ENCODE results near the gene GGA1.
A peak's percentile ranks its signal among the peaks of the same experiment; 100 is the strongest.

The GGA1 gene

GRCh38 chr22:37660709-37661045, 52.0 kb downstream of the GGA1 start:
- peaks cover 3% of the 10 kb centered on the region for H3K4me1 ChIP-seq (ENCODE audit: insufficient read depth, poor library complexity, severe bottlenecking)
- no peak for DNase-seq (ENCODE audit: low spot score)
- H3K36me3 ChIP-seq (ENCODE audit: low read depth) = no peaks in the 10 kb centered on the region; the same call in none of the 2 replicates
- H3K4me3 ChIP-seq (ENCODE audit: severe bottlenecking) = no peak overlapping the region
- TF ChIP-seq, protein P1, sequence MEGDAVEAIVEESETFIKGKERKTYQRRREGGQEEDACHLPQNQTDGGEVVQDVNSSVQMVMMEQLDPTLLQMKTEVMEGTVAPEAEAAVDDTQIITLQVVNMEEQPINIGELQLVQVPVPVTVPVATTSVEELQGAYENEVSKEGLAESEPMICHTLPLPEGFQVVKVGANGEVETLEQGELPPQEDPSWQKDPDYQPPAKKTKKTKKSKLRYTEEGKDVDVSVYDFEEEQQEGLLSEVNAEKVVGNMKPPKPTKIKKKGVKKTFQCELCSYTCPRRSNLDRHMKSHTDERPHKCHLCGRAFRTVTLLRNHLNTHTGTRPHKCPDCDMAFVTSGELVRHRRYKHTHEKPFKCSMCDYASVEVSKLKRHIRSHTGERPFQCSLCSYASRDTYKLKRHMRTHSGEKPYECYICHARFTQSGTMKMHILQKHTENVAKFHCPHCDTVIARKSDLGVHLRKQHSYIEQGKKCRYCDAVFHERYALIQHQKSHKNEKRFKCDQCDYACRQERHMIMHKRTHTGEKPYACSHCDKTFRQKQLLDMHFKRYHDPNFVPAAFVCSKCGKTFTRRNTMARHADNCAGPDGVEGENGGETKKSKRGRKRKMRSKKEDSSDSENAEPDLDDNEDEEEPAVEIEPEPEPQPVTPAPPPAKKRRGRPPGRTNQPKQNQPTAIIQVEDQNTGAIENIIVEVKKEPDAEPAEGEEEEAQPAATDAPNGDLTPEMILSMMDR (IDR thresholded peaks at IDR 0.05; ENCODE audit: poor library complexity, severe bottlenecking) = no peak
- ATAC-seq (ENCODE audit: low read depth) = no peak
- H3K27ac ChIP-seq (ENCODE audit: poor library complexity, severe bottlenecking) = no peak overlapping the region
- no peaks in the 10 kb centered on the region for H3K9me3 ChIP-seq (ENCODE audit: severe bottlenecking)
- no peaks in the 10 kb centered on the region for H3K27me3 ChIP-seq (ENCODE audit: insufficient read depth, poor library complexity, severe bottlenecking)

DNA sequence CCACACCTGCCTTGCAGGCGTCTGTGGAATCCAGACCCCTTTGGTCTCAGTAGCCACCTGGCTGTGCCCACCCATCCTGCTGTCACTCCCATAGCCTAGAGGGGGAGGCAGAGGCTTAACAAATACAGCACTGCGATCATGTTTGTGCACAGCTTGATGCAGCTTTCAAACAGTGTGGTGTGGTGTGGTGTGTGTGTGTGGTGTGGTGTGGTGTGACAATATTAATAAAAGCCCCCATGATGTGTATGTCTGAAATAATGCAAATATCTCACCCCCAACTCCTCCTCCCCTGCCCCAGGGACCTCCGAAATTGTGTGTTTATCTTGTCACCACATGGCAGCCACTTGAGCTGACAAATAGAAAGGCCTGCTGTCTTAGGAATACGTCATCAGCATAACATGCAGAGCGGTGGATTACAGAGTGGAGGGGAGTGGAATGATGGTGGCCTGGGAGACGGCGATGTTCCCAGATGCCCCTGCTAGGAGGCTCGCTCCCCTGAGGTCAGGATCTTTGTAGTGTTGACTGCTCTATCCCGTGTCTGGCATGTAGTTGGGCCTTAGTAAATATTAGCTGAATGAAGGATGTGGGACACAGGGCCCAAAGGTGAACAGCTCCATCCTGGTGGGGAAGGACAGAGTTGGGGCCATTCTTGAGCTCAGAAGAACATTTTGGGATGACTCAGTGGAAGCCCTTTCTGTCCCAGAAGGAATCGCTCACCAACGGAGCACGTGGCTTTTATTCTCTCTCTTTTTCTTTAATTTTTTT, 52.7 kb downstream of the GGA1 start:
- no peak overlapping the region for H3K27ac ChIP-seq (ENCODE audit: poor library complexity, severe bottlenecking)
- H3K4me1 ChIP-seq (ENCODE audit: insufficient read depth, poor library complexity, severe bottlenecking) = peaks cover 3% of the 10 kb centered on the region
- ATAC-seq (ENCODE audit: low read depth) (no peak), DNase-seq (ENCODE audit: low spot score) (no peak)
- TF ChIP-seq, protein P1 (IDR thresholded peaks at IDR 0.05; ENCODE audit: poor library complexity, severe bottlenecking) = peak; percentile 24
- no peak overlapping the region for H3K4me3 ChIP-seq (ENCODE audit: severe bottlenecking)
- H3K27me3 ChIP-seq (ENCODE audit: insufficient read depth, poor library complexity, severe bottlenecking) = no peaks in the 10 kb centered on the region
- no peaks in the 10 kb centered on the region for H3K9me3 ChIP-seq (ENCODE audit: severe bottlenecking)
- H3K36me3 ChIP-seq (ENCODE audit: low read depth) = peaks cover 6% of the 10 kb centered on the region

- Histone ChIP-seq H3K27ac (ENCODE audit: poor library complexity, severe bottlenecking) (no peak overlapping the region), H3K4me3 (ENCODE audit: severe bottlenecking) (no peak overlapping the region), H3K4me1 (ENCODE audit: insufficient read depth, poor library complexity, severe bottlenecking) (peaks cover 3% of the 10 kb centered on the region), H3K27me3 (ENCODE audit: insufficient read depth, poor library complexity, severe bottlenecking) (no peaks in the 10 kb centered on the region), H3K9me3 (ENCODE audit: severe bottlenecking) (no peaks in the 10 kb centered on the region), H3K36me3 (ENCODE audit: low read depth) (peaks cover 13% of the 10 kb centered on the region)
- TF ChIP-seq, protein P1 (IDR thresholded peaks at IDR 0.05; ENCODE audit: poor library complexity, severe bottlenecking) = no peak
- ATAC-seq (ENCODE audit: low read depth) = no peak
- no peak for DNase-seq (ENCODE audit: low spot score)
Observed at GRCh38 chr22:37662039-37662438, 53.4 kb downstream of the GGA1 start.

GRCh38 chr22:37663521-37664140, 55.0 kb downstream of the GGA1 start:
- H3K4me1 ChIP-seq (ENCODE audit: insufficient read depth, poor library complexity, severe bottlenecking) = peaks cover 3% of the 10 kb centered on the region
- no peaks in the 10 kb centered on the region for H3K9me3 ChIP-seq (ENCODE audit: severe bottlenecking)
- DNase-seq (ENCODE audit: low spot score) (no peak), ATAC-seq (ENCODE audit: low read depth) (no peak)
- no peak overlapping the region for H3K4me3 ChIP-seq (ENCODE audit: severe bottlenecking)
- TF ChIP-seq, protein P1 (IDR thresholded peaks at IDR 0.05; ENCODE audit: poor library complexity, severe bottlenecking) = no peak
- no peaks in the 10 kb centered on the region for H3K27me3 ChIP-seq (ENCODE audit: insufficient read depth, poor library complexity, severe bottlenecking)
- no peak overlapping the region for H3K27ac ChIP-seq (ENCODE audit: poor library complexity, severe bottlenecking)
- H3K36me3 ChIP-seq (ENCODE audit: low read depth) = peaks cover 14% of the 10 kb centered on the region
